ENCODE measurements around the gene KIAA1328.

DNA sequence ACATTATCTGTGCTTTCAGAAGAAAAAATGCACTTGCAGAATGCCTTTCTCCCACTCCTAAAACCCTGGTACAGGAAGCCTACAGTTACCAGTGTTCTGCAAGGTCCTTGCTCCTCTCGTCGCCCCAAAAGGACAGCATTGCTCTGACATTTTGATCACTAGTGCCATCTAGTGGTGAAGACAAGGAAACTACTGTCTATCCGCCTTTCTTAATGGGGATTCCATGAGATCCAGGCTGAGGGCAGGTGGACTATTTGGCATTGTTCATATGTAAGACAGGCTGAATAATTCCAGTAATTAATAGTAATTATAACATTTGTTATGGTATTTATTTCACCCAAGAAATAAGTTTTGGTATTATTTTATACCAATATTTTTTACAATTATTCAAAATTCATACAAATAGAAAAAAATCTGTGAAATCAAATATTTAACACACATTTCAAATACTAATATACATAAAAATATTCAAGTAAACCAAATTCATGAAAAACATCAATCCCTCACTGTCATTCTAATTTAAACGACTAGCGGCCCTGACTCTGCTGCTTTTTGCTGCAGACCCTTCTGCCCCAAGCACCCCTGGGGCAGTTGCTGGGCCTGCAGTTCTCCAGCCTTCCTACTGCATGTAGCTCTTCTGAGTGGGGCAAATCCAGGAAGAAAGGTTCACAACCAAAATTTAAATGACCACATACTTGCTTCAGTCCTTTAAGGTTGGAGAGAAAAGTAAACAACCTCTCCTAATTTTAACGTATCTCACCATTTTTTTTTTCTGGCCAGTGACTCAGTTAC is 19.1 kb upstream of the KIAA1328 start:
- TF ChIP-seq POLR2AphosphoS5 (IDR thresholded peaks at IDR 0.05) (no peak), EP300 (IDR thresholded peaks at IDR 0.05) (no peak), POLR2A (IDR thresholded peaks at IDR 0.05) (no peak)
- TF ChIP-seq, protein P1, sequence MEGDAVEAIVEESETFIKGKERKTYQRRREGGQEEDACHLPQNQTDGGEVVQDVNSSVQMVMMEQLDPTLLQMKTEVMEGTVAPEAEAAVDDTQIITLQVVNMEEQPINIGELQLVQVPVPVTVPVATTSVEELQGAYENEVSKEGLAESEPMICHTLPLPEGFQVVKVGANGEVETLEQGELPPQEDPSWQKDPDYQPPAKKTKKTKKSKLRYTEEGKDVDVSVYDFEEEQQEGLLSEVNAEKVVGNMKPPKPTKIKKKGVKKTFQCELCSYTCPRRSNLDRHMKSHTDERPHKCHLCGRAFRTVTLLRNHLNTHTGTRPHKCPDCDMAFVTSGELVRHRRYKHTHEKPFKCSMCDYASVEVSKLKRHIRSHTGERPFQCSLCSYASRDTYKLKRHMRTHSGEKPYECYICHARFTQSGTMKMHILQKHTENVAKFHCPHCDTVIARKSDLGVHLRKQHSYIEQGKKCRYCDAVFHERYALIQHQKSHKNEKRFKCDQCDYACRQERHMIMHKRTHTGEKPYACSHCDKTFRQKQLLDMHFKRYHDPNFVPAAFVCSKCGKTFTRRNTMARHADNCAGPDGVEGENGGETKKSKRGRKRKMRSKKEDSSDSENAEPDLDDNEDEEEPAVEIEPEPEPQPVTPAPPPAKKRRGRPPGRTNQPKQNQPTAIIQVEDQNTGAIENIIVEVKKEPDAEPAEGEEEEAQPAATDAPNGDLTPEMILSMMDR (IDR thresholded peaks at IDR 0.05), result peak; percentile 61 to 78 (median 72)
